ENCODE results near the gene SEMA3B. TPM values are rescaled to one million over a fixed set of nuclear protein-coding genes. Genes with fewer than 3 reads are reported as not detected.

SEMA3B gene
- total RNA-seq, 1 donor, result 23.3 TPM

GRCh38 chr3:50325113-50325480 is 56.1 kb downstream of the SEMA3B start:
- TF ChIP-seq CTCF (IDR thresholded peaks at IDR 0.05; ENCODE audit: insufficient read depth, low read depth, low read length), result no peak
- DNase-seq (ENCODE audit: low read depth), result no peak
- H3K4me3 ChIP-seq (ENCODE audit: low read depth, low read length), result no peak overlapping the region

- no peak for DNase-seq (ENCODE audit: low read depth)
- TF ChIP-seq CTCF (IDR thresholded peaks at IDR 0.05; ENCODE audit: insufficient read depth, low read depth, low read length), result no peak
- no peak overlapping the region for H3K4me3 ChIP-seq (ENCODE audit: low read depth, low read length)
Measured at GRCh38 chr3:50325497-50326181, 56.7 kb downstream of the SEMA3B start.

- H3K4me3 ChIP-seq (ENCODE audit: low read depth, low read length), result no peak overlapping the region
- no peak for DNase-seq (ENCODE audit: low read depth)
- TF ChIP-seq CTCF (IDR thresholded peaks at IDR 0.05; ENCODE audit: insufficient read depth, low read depth, low read length), result no peak
Measured at GRCh38 chr3:50326182-50326541, 57.2 kb downstream of the SEMA3B start.

GRCh38 chr3:50327129-50327528 is 58.2 kb downstream of the SEMA3B start:
- peak overlapping the region; percentile 87 for H3K4me3 ChIP-seq (ENCODE audit: low read depth, low read length)
- DNase-seq (ENCODE audit: low read depth), result no peak
- no peak for TF ChIP-seq CTCF (IDR thresholded peaks at IDR 0.05; ENCODE audit: insufficient read depth, low read depth, low read length)

Small RNA genes within 50 kb of the gene (small RNA-seq; reads per million reads assigned to genes)
- gene MIR5787, result not detected

Other genes with a start within 250 kb of the SEMA3B start
- 121 and 192 TPM in 2 replicates for gene RBM5, start 180.2 kb upstream of the SEMA3B start, total RNA-seq
- 0.32 and 0.86 TPM in 2 replicates for gene SEMA3F, start 113.8 kb upstream of the SEMA3B start, total RNA-seq
- gene GNAT1, start 77.5 kb upstream of the SEMA3B start, total RNA-seq, result not detected in 2 replicates
- not detected in 2 replicates for gene SLC38A3, start 63.9 kb upstream of the SEMA3B start, total RNA-seq
- 265 and 297 TPM in 2 replicates for gene GNAI2, start 32.9 kb upstream of the SEMA3B start, total RNA-seq
- not detected in 2 replicates for gene LSMEM2, start 9.9 kb downstream of the SEMA3B start, total RNA-seq
- 82.0 and 83.1 TPM in 2 replicates for gene IFRD2, start 23.3 kb downstream of the SEMA3B start, total RNA-seq
- 2.3 and 6.5 TPM in 2 replicates for gene HYAL3, start 30.3 kb downstream of the SEMA3B start, total RNA-seq
- gene NAA80, start 30.3 kb downstream of the SEMA3B start, total RNA-seq, result 5.8 and 6.5 TPM in 2 replicates
- gene HYAL1, start 34.4 kb downstream of the SEMA3B start, total RNA-seq, result 1.6 and 2.6 TPM in 2 replicates
- 49.6 and 69.1 TPM in 2 replicates for gene HYAL2, start 53.6 kb downstream of the SEMA3B start, total RNA-seq
- gene TUSC2, start 59.1 kb downstream of the SEMA3B start, total RNA-seq, result 17.7 and 22.0 TPM in 2 replicates
- 34.8 and 36.3 TPM in 2 replicates for gene RASSF1, start 71.7 kb downstream of the SEMA3B start, total RNA-seq
- gene ZMYND10, start 76.6 kb downstream of the SEMA3B start, total RNA-seq, result 0.97 and 1.3 TPM in 2 replicates
- 21.3 and 22.9 TPM in 2 replicates for gene NPRL2, start 81.6 kb downstream of the SEMA3B start, total RNA-seq
- 22.5 and 23.7 TPM in 2 replicates for gene CYB561D2, start 81.7 kb downstream of the SEMA3B start, total RNA-seq
- 55.3 and 63.1 TPM in 2 replicates for gene TMEM115, start 90.4 kb downstream of the SEMA3B start, total RNA-seq
- not detected in 2 replicates for gene CACNA2D2, start 234.5 kb downstream of the SEMA3B start, total RNA-seq

All from fibroblast of villous mesenchyme (primary cell).